ENCODE measurements around the gene EPHB1. TPM values are rescaled to one million over a fixed set of nuclear protein-coding genes. Genes with fewer than 3 reads are reported as not detected.

EPHB1 gene
- total RNA-seq, 1 experiment from 2014 or later = 7.0 TPM

- TF ChIP-seq IRF1 (CRISPR knock-in tag; IDR thresholded peaks at IDR 0.05) = no peak
- no peak for TF ChIP-seq MAX (CRISPR knock-in tag; IDR thresholded peaks at IDR 0.05)
- no peak for TF ChIP-seq ZNF263 (CRISPR knock-in tag; IDR thresholded peaks at IDR 0.05; ENCODE audit: low read depth)
- TF ChIP-seq SMAD3 (CRISPR knock-in tag; IDR thresholded peaks at IDR 0.05; ENCODE audit: borderline replicate concordance) = no peak
- TF ChIP-seq JUN (CRISPR knock-in tag; IDR thresholded peaks at IDR 0.05) = no peak
- TF ChIP-seq NR3C1 (CRISPR knock-in tag; conservative IDR thresholded peaks at IDR 0.05; ENCODE audit: low read depth) = no peak
These were observed 366.4 kb downstream of the EPHB1 start (continued) for GRCh38 chr3:135161425-135161824.

- H3K27ac Mint-ChIP-seq = no peak overlapping the region
- peaks cover 39% of the 10 kb centered on the region for H3K4me1 Mint-ChIP-seq
- peaks cover 3% of the 10 kb centered on the region; the same call in 1 of the 2 replicates for H3K27me3 Mint-ChIP-seq (ENCODE audit: low read depth)
These were observed 368.6 kb downstream of the EPHB1 start for GRCh38 chr3:135163701-135164100.

More at GRCh38 chr3:135163701-135164100, 368.6 kb downstream of the EPHB1 start:
- ChIA-PET POLR2A (no interaction called here), CTCF (no interaction called here)
- Mint-ChIP-seq H3K9me3 (no peaks in the 10 kb centered on the region), H3K4me3 (no peak overlapping the region), H3K36me3 (no peaks in the 10 kb centered on the region)
- TF ChIP-seq USF2 (CRISPR knock-in tag; IDR thresholded peaks at IDR 0.05) (no peak), TEAD4 (CRISPR knock-in tag; IDR thresholded peaks at IDR 0.05) (no peak), MXD4 (CRISPR knock-in tag; IDR thresholded peaks at IDR 0.05; ENCODE audit: borderline replicate concordance) (no peak), ZSCAN18 (CRISPR knock-in tag; IDR thresholded peaks at IDR 0.05) (no peak), ARID4B (CRISPR knock-in tag; IDR thresholded peaks at IDR 0.05; ENCODE audit: borderline replicate concordance) (no peak), EMX1 (CRISPR knock-in tag; IDR thresholded peaks at IDR 0.05) (no peak), CDX4 (CRISPR knock-in tag; IDR thresholded peaks at IDR 0.05; ENCODE audit: borderline replicate concordance) (no peak), RORB (CRISPR knock-in tag; IDR thresholded peaks at IDR 0.05) (no peak), OVOL2 (CRISPR knock-in tag; IDR thresholded peaks at IDR 0.05; ENCODE audit: borderline replicate concordance) (no peak), ZNF396 (CRISPR knock-in tag; IDR thresholded peaks at IDR 0.05; ENCODE audit: borderline replicate concordance) (no peak), ATF3 (CRISPR knock-in tag; conservative IDR thresholded peaks at IDR 0.05) (no peak), GABPB1 (CRISPR knock-in tag; IDR thresholded peaks at IDR 0.05) (no peak), JAZF1 (CRISPR knock-in tag; IDR thresholded peaks at IDR 0.05) (no peak), TEAD1 (CRISPR knock-in tag; IDR thresholded peaks at IDR 0.05) (no peak), SMAD4 (CRISPR knock-in tag; IDR thresholded peaks at IDR 0.05) (no peak), MYBL2 (CRISPR knock-in tag; IDR thresholded peaks at IDR 0.05) (no peak), ZMAT4 (CRISPR knock-in tag; IDR thresholded peaks at IDR 0.05) (no peak), ATF2 (CRISPR knock-in tag; IDR thresholded peaks at IDR 0.05; ENCODE audit: borderline replicate concordance, low read depth) (no peak)
- DNase-seq (ENCODE audit: low spot score) = no peak
- no peak for ATAC-seq
